KOPT-K1 (cell line): ENCODE results near the gene RBM39.
A peak's percentile ranks its signal among the peaks of the same experiment; 100 is the strongest.
"Not testable (repeated sequence)": the region's sequence is repeated elsewhere in the genome, so short reads cannot be mapped to it uniquely, and the experiment has no call there.

Source experiments
- H3K27ac ChIP-seq: fragments of 200-600 bp; sonication (generic); 2 replicates; pipeline ENCODE4 v1.5.1; 2016; ENCODE audit warnings: antibody characterized with exemption, mild to moderate bottlenecking, low read depth, low read length; ENCODE audit not compliant: poor library complexity, severe bottlenecking
- H3K36me3 ChIP-seq: fragments of 200-600 bp; sonication (generic); 2 replicates; pipeline ENCODE4 v1.5.1; 2017; ENCODE audit warnings: antibody characterized with exemption, mild to moderate bottlenecking, low read length, moderate library complexity; ENCODE audit not compliant: insufficient read depth
- H3K9me3 ChIP-seq: fragments of 200-600 bp; sonication (generic); 2 replicates; pipeline ENCODE4 v1.5.1; 2017; ENCODE audit warnings: antibody characterized with exemption, low read length, mild to moderate bottlenecking; ENCODE audit not compliant: insufficient read depth, poor library complexity, severe bottlenecking

The RBM39 gene

DNA sequence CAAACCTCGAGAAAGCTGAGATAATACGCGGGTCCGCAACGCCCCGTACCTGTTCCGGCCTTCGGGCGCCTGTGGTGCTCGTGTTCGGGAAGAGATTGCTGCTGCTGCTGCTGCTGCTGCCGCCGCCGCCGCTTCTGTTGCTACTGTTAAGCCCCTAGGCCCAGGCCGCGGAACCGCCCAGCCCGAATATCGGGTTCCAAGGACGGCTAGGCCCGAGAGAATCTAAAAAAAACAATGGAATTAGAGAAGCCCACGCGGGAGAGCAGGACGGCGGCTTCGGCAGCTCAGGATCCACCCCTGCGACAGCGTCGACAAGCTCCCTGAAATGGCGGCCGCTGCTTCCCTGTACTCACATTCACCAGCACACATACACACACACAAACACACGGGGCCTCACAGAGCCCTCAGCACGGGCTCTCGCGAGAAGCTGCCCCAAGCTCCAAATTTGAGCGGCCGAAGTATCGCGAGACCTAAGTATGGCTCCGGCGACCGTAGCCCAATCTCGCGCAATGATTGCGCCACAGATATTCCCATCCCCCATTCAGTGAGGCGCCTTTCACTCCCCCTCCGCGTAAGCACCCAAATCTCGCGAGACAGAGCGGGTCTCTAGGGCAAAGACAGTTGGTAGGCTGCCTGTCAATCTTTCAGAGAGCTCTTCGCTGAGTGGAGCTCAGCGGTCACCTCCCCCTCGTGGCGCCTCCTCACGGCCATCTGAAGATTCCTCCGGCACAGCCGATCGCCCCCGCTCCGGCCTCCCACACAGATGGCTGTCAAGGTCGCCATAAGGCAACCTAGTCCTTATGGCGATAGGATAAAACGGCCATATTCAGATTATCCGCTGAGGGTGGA lies at the start of gene RBM39:
Gene RBM39, minus strand, starts transcription at position 369 of the 849 bp plus-strand sequence. CDS start 1,386 bp downstream, outside the sequence.
- peak within 1 kb of the TSS; percentile 95 for H3K27ac ChIP-seq
- H3K36me3 ChIP-seq = peaks cover 39% of the 10 kb centered on the region

GRCh38 chr20:35791821-35792220 lies 49.8 kb upstream of the RBM39 start:
- no peak overlapping the region for H3K27ac ChIP-seq

More for the DNA sequence above, at the start of gene RBM39:
- H3K9me3 ChIP-seq = no peaks in the 10 kb centered on the region

GRCh38 chr20:35791097-35791496 lies 49.0 kb upstream of the RBM39 start:
- Histone ChIP-seq H3K27ac (no peak overlapping the region), H3K36me3 (peaks cover 26% of the 10 kb centered on the region), H3K9me3 (no peaks in the 10 kb centered on the region)

More at GRCh38 chr20:35791821-35792220, 49.8 kb upstream of the RBM39 start:
- H3K36me3 ChIP-seq = peaks cover 21% of the 10 kb centered on the region
- H3K9me3 ChIP-seq = no peaks in the 10 kb centered on the region

DNA sequence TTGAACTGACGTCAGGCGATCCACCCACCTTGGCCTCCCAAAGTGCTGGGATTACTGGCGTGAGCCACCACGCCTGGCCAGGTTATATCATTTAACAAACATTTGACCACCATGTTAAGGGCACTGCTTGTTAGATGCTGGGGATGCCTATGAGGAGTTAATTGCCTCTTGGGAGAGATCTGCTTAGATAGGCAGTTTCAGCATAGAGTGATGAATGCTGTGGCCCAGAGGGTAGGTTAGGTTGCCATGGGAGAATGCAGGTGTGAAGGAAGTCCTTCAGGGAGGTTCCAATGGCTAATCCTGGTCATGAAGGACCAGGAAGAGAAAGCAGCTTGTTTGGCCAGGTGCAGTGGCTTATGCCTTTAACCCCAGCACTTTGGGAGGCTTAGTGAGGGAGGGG lies 46.7 kb upstream of the RBM39 start:
- H3K36me3 ChIP-seq = peaks cover 32% of the 10 kb centered on the region
- no peaks in the 10 kb centered on the region for H3K9me3 ChIP-seq
- H3K27ac ChIP-seq = no peak overlapping the region

GRCh38 chr20:35785541-35785940 lies 43.5 kb upstream of the RBM39 start:
- not testable (repeated sequence) for H3K27ac ChIP-seq, H3K9me3 ChIP-seq
- H3K36me3 ChIP-seq = peaks cover 54% of the 10 kb centered on the region

DNA sequence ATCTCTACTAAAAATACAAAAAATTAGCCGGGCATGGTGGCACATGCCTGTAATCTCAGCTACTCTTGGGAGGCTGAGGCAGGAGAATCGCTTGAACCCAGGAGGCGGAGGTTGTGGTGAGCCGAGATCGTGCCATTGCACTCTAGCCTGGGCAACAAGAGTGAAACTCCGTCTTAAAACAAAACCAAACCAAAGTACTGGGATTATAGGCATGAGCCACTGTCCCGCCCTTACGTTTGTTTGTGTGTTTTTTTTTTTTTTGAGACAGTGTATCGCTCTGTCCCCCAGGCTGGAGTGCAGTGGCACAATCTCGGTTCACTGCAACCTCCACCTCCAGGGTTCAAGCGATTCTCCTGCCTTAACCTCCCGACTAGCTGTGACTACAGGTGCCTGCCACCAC lies 41.8 kb upstream of the RBM39 start:
- H3K9me3 ChIP-seq, H3K27ac ChIP-seq: not testable (repeated sequence)
- peaks cover 65% of the 10 kb centered on the region for H3K36me3 ChIP-seq

GRCh38 chr20:35776513-35777101 lies 34.5 kb upstream of the RBM39 start:
- H3K27ac ChIP-seq = peak overlapping the region; percentile 35
- peaks cover 56% of the 10 kb centered on the region for H3K36me3 ChIP-seq
- no peaks in the 10 kb centered on the region for H3K9me3 ChIP-seq

GRCh38 chr20:35774391-35774790 lies 32.3 kb upstream of the RBM39 start:
- H3K36me3 ChIP-seq = peaks cover 41% of the 10 kb centered on the region
- no peaks in the 10 kb centered on the region for H3K9me3 ChIP-seq
- no peak overlapping the region for H3K27ac ChIP-seq

- H3K36me3 ChIP-seq = peaks cover 30% of the 10 kb centered on the region
- no peaks in the 10 kb centered on the region for H3K9me3 ChIP-seq
- peak overlapping the region; percentile 61 for H3K27ac ChIP-seq
Measured at GRCh38 chr20:35773154-35773751, 31.2 kb upstream of the RBM39 start.

- peak overlapping the region; percentile 61 for H3K27ac ChIP-seq
- peaks cover 27% of the 10 kb centered on the region for H3K36me3 ChIP-seq
- no peaks in the 10 kb centered on the region for H3K9me3 ChIP-seq
Measured at GRCh38 chr20:35772563-35773058, 30.6 kb upstream of the RBM39 start.

GRCh38 chr20:35771689-35772562 lies 29.9 kb upstream of the RBM39 start, which contains the start of gene PHF20:
Gene PHF20, plus strand, starts transcription at chr20:35772015. Its CDS starts 29,508 bp downstream, at chr20:35801523.
- H3K36me3 ChIP-seq = peaks cover 27% of the 10 kb centered on the region
- H3K9me3 ChIP-seq = no peaks in the 10 kb centered on the region
- peak within 1 kb of the TSS; percentile 61 for H3K27ac ChIP-seq

GRCh38 chr20:35771367-35771688 lies 29.3 kb upstream of the RBM39 start:
- Histone ChIP-seq H3K27ac (peak overlapping the region; percentile 61), H3K9me3 (no peaks in the 10 kb centered on the region)

DNA sequence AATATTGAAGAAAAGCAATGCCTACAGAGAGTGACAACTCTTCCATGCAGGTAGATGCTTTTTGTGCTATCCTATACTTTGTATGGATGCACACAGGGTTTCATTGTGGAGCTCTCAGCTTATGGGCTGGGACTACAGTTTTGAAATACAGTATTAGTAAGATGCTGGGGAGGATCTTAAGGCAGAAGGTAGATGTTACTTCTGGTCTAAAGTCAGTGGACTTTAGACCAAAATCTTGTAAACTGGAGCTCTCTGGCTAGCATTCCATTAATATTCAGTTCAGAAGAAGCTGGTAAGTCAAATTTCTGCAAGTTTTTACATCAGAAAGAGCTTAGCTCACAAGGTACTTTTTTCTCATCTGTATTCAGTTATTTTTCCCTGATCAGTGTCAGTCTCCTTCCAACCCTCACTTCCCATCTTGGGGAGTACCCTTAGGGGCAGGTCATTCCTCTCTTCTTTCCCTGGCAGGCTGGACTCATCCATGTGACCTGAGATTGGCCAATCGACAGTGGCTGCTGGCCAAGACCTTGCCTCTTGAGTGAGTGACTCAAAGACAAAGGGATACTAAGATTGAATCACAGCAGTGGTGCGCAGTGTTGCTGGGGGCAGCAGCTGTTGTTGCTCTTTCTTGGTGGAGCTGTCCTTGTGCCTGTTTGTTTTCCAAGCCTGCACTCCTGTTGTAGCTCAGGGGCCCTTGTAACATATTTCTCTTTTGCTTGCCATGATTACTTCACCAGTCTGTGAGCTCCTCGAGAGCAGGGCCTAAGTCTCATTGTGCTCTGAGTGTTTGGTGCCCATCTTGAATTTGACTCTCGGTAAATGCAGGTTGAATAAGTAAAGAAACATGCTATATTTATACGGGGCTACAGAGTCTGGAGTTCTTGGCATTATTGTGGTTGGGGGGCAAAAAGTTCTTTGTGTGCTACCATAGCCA lies 26.9 kb upstream of the RBM39 start:
- H3K9me3 ChIP-seq = no peaks in the 10 kb centered on the region
- H3K36me3 ChIP-seq = peaks cover 5% of the 10 kb centered on the region
- H3K27ac ChIP-seq = peak overlapping the region; percentile 86

More at GRCh38 chr20:35771367-35771688, 29.3 kb upstream of the RBM39 start:
- H3K36me3 ChIP-seq = peaks cover 23% of the 10 kb centered on the region
